DND-41 (cell line): ENCODE results near the gene PDCD11.

Source experiments
- ATAC-seq: fragments of 200-7000 bp; cut with Tn5 transposase; 3 replicates; pipeline ENCODE4 v1.9.1; 2021; ENCODE audit warnings: low read depth; ENCODE audit not compliant: insufficient read depth
- DNase-seq: peaks from one replicate; pipeline ENCODE4 v3.0.0-alpha.2; 2020
- H2AFZ ChIP-seq: 2 replicates; pipeline ENCODE4 v1.6.0; 2012; ENCODE audit warnings: low read depth, low read length
- H3K27ac ChIP-seq: 2 replicates; pipeline ENCODE4 v1.5.1; 2012; ENCODE audit warnings: low read length, inconsistent platforms
- H3K27me3 ChIP-seq: fragments of 200-600 bp; sonication (generic); 2 replicates; pipeline ENCODE4 v1.6.0; 2012; ENCODE audit warnings: low read length, mild to moderate bottlenecking, inconsistent platforms; ENCODE audit not compliant: insufficient read depth, poor library complexity
- H3K36me3 ChIP-seq: 2 replicates; pipeline ENCODE4 v1.5.1; 2012; ENCODE audit warnings: low read length, inconsistent platforms; ENCODE audit not compliant: insufficient read depth
- H3K4me1 ChIP-seq: 2 replicates; pipeline ENCODE4 v1.5.1; 2012; ENCODE audit warnings: mild to moderate bottlenecking, low read length; ENCODE audit not compliant: insufficient read depth
- H3K4me2 ChIP-seq: 2 replicates; pipeline ENCODE4 v1.6.0; 2012; ENCODE audit warnings: mild to moderate bottlenecking, moderate library complexity, low read length, inconsistent platforms; ENCODE audit not compliant: insufficient read depth
- H3K4me3 ChIP-seq, 2 experiments: fragments of 200-600 bp in 1 of 2; shearing (Covaris generic) in 1 of 2; 2 replicates each; pipeline ENCODE4 v1.5.1; 2012 to 2016; ENCODE audit warnings: inconsistent platforms in 2 of 2, low read length in 2 of 2, mild to moderate bottlenecking in 2 of 2, low read depth in 1 of 2, moderate library complexity in 1 of 2
- H3K79me2 ChIP-seq: 2 replicates; pipeline ENCODE4 v1.6.0; 2012; ENCODE audit warnings: low read length, inconsistent platforms; ENCODE audit not compliant: insufficient read depth
- H3K9ac ChIP-seq: 2 replicates; pipeline ENCODE4 v1.6.0; 2012; ENCODE audit warnings: low read depth, mild to moderate bottlenecking, inconsistent platforms, low read length, moderate library complexity
- H3K9me3 ChIP-seq: 2 replicates; pipeline ENCODE4 v1.5.1; 2012; ENCODE audit warnings: low read length, moderate library complexity, mild to moderate bottlenecking, inconsistent platforms; ENCODE audit not compliant: insufficient read depth, severe bottlenecking
- H4K20me1 ChIP-seq: 2 replicates; pipeline ENCODE4 v1.6.0; 2012; ENCODE audit warnings: low read length; ENCODE audit not compliant: insufficient read depth
- EZH2 ChIP-seq: IDR thresholded peaks from 3 replicates; pipeline ENCODE4 v1.6.1; 2012; ENCODE audit warnings: borderline replicate concordance, low read depth, mild to moderate bottlenecking, moderate library complexity, low read length, inconsistent platforms; ENCODE audit not compliant: severe bottlenecking
- TF ChIP-seq, protein P1 (sequence below): IDR thresholded peaks from 2 replicates; pipeline ENCODE4 v1.5.1; 2012; ENCODE audit warnings: borderline replicate concordance, low read length, moderate library complexity, mild to moderate bottlenecking; ENCODE audit not compliant: poor library complexity, severe bottlenecking; ENCODE audit errors: extremely low read depth

PDCD11 gene

DNA sequence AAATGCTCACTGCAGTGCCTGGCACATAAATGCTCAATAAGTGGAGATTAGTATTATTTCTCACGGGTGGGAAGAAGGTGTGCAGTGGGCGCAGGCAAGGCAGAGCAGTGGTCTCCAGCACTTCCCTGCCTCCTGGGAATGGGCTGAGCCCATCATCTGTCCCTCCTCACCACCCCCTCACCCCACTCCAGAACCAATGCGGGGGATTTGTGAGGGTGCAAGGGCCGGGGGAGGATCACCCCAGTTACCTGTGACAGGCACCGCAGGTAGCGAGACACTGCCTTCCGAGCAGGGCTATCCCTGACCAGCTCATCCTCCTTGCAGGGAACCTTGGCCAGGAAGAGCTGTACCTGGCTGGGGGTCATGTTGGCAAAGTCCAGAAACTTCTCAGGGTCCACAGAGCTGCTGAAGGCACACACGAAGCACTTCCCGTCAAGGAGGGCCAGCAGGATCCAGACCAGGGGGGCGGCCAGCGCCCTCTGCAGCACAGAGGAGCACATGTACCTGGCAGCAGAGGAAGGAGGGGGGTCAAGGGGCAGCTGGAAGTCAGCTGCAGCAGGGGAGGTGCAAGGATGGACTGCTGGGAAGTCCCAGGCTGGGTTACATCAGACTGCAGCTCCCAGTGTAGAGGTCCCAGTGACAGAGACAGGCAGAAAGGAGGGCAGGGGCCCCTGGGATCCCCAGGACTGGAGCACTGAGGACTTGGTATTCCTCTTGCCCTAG, 79.8 kb downstream of the PDCD11 start:
- DNase-seq (no peak), ATAC-seq (no peak)
- no peak overlapping the region for H2AFZ ChIP-seq
- H3K36me3 ChIP-seq: no peaks in the 10 kb centered on the region
- H3K4me3 ChIP-seq: no peak overlapping the region
- TF ChIP-seq, protein P1, sequence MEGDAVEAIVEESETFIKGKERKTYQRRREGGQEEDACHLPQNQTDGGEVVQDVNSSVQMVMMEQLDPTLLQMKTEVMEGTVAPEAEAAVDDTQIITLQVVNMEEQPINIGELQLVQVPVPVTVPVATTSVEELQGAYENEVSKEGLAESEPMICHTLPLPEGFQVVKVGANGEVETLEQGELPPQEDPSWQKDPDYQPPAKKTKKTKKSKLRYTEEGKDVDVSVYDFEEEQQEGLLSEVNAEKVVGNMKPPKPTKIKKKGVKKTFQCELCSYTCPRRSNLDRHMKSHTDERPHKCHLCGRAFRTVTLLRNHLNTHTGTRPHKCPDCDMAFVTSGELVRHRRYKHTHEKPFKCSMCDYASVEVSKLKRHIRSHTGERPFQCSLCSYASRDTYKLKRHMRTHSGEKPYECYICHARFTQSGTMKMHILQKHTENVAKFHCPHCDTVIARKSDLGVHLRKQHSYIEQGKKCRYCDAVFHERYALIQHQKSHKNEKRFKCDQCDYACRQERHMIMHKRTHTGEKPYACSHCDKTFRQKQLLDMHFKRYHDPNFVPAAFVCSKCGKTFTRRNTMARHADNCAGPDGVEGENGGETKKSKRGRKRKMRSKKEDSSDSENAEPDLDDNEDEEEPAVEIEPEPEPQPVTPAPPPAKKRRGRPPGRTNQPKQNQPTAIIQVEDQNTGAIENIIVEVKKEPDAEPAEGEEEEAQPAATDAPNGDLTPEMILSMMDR: peak; percentile 34
- TF ChIP-seq EZH2: no peak
- H4K20me1 ChIP-seq: no peaks in the 10 kb centered on the region
- H3K4me1 ChIP-seq: peaks cover 13% of the 10 kb centered on the region
- H3K9me3 ChIP-seq: no peaks in the 10 kb centered on the region
- no peaks in the 10 kb centered on the region for H3K27me3 ChIP-seq
- H3K9ac ChIP-seq: no peak overlapping the region
- H3K27ac ChIP-seq: no peak overlapping the region
- H3K4me2 ChIP-seq: no peak overlapping the region
- no peaks in the 10 kb centered on the region for H3K79me2 ChIP-seq

DNA sequence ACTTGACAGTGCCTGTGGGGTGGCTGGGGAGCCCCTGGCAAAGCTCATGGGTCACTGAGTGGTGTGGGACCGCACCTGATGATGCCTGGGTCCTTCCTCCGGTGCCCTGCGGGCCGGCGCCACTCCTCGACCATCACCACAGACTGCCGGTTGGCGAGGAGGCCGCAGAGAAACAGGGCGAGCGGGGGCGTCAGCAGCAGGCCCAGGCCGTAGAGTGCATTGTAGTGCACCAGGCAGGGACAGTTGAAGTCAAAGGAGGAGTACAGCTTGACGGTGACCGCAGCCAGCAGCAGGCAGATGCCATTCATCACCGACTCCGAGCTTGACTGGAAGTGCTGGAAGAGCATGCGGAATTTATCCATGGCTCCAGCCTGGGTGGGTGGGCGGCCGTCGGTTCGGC, 82.2 kb downstream of the PDCD11 start:
- H3K27me3 ChIP-seq: no peaks in the 10 kb centered on the region
- H3K9ac ChIP-seq: no peak overlapping the region
- H3K79me2 ChIP-seq: no peaks in the 10 kb centered on the region
- no peaks in the 10 kb centered on the region for H3K36me3 ChIP-seq
- no peak overlapping the region for H2AFZ ChIP-seq
- H3K27ac ChIP-seq: no peak overlapping the region
- no peak overlapping the region for H3K4me3 ChIP-seq
- no peaks in the 10 kb centered on the region for H4K20me1 ChIP-seq
- no peak for DNase-seq
- TF ChIP-seq, protein P1: no peak
- no peak for TF ChIP-seq EZH2
- H3K4me1 ChIP-seq: no peaks in the 10 kb centered on the region
- no peak for ATAC-seq
- H3K9me3 ChIP-seq: no peaks in the 10 kb centered on the region
- H3K4me2 ChIP-seq: no peak overlapping the region

GRCh38 chr10:103479135-103479534, 82.7 kb downstream of the PDCD11 start, which contains the start of gene CALHM3:
Gene CALHM3 (minus strand): TSS chr10:103479240. CDS start chr10:103479032, 208 bp downstream.
- TF ChIP-seq, protein P1: no peak
- TF ChIP-seq EZH2: no peak
- Histone ChIP-seq H4K20me1 (no peaks in the 10 kb centered on the region), H3K9me3 (no peaks in the 10 kb centered on the region), H3K4me3 (no peak within 1 kb of the TSS), H3K36me3 (no peaks in the 10 kb centered on the region), H2AFZ (no peak within 1 kb of the TSS), H3K9ac (no peak within 1 kb of the TSS), H3K27me3 (no peaks in the 10 kb centered on the region), H3K27ac (no peak within 1 kb of the TSS), H3K4me1 (no peaks in the 10 kb centered on the region), H3K4me2 (no peak within 1 kb of the TSS), H3K79me2 (no peaks in the 10 kb centered on the region)
- no peak for DNase-seq
- ATAC-seq: no peak
